PC-3 (cell line): Measurements from ENCODE around the gene SHISA6.

Experiments
- EZH2 ChIP-seq: fragments of 300-600 bp; sonication (generic); IDR thresholded peaks from one replicate; pipeline ENCODE4 v1.6.1; 2017; ENCODE audit warnings: antibody characterized with exemption, mild to moderate bottlenecking, low read length; ENCODE audit not compliant: unreplicated experiment
- TF ChIP-seq, protein P1 (sequence below): fragments of 300-600 bp; sonication (generic); conservative IDR thresholded peaks from 2 replicates; pipeline ENCODE4 v1.5.1; 2017; ENCODE audit warnings: antibody characterized with exemption, low read depth, mild to moderate bottlenecking, low read length

- TF ChIP-seq, protein P1, sequence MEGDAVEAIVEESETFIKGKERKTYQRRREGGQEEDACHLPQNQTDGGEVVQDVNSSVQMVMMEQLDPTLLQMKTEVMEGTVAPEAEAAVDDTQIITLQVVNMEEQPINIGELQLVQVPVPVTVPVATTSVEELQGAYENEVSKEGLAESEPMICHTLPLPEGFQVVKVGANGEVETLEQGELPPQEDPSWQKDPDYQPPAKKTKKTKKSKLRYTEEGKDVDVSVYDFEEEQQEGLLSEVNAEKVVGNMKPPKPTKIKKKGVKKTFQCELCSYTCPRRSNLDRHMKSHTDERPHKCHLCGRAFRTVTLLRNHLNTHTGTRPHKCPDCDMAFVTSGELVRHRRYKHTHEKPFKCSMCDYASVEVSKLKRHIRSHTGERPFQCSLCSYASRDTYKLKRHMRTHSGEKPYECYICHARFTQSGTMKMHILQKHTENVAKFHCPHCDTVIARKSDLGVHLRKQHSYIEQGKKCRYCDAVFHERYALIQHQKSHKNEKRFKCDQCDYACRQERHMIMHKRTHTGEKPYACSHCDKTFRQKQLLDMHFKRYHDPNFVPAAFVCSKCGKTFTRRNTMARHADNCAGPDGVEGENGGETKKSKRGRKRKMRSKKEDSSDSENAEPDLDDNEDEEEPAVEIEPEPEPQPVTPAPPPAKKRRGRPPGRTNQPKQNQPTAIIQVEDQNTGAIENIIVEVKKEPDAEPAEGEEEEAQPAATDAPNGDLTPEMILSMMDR: no peak
- no peak for TF ChIP-seq EZH2
Observed at GRCh38 chr17:11578998-11579397, 338.0 kb downstream of the SHISA6 start.
